HCT116 (cell line): ENCODE measurements around the gene LYSMD3. TPM values are rescaled to one million over a fixed set of nuclear protein-coding genes. Genes with fewer than 3 reads are reported as not detected.

Experiments
- ATAC-seq: fragments of 200-7000 bp; cut with Tn5 transposase; 2 replicates; pipeline ENCODE4 v1.9.1; 2020; ENCODE audit warnings: mild to moderate bottlenecking, moderate library complexity
- BruUV-seq: library from RNA; stranded (reverse); fragments of 400-500 nt; replicated peaks from 2 replicates; lab custom pipeline; 2021; lab: Mats Ljungman, UMichigan
- CTCF ChIA-PET: fragments of 300-600 bp; sonication (Branson Sonifier 250); formaldehyde crosslinking; loops from one replicate; lab custom pipeline; 2021; ENCODE audit warnings: antibody characterized with exemption; lab: Charles Lee
- POLR2A ChIA-PET: fragments of 300-600, 350-600 bp; sonication (Branson Sonifier 250); formaldehyde crosslinking; loops from one replicate; lab custom pipeline; 2021; ENCODE audit warnings: antibody characterized with exemption; lab: Charles Lee
- RAD21 ChIA-PET, 2 experiments: fragments of 300-600 bp; sonication (Branson Sonifier 250); formaldehyde crosslinking; loops; one replicate each; lab custom pipeline; 2023; ENCODE audit warnings: low total read pairs in 2 of 2; ENCODE audit not compliant: uncharacterized antibody in 2 of 2, unreplicated experiment in 2 of 2, low non-redundant PET in 1 of 2; lab: Charles Lee
- DNase-seq: peaks from one replicate; pipeline ENCODE4 v3.0.0-alpha.2; 2010; ENCODE audit warnings: low read depth, low spot score
- H2AFZ ChIP-seq: fragments of 200-600 bp; shearing (Covaris generic), sonication (generic); 2 replicates; pipeline ENCODE4 v1.6.1; 2017; ENCODE audit warnings: low read depth, mixed run types, mixed read lengths, antibody characterized with exemption, low read length; ENCODE audit not compliant: poor library complexity, severe bottlenecking
- H3K27ac ChIP-seq: 2 replicates; pipeline ENCODE4 v1.5.1; 2012; ENCODE audit warnings: low read depth, low read length
- H3K27me3 ChIP-seq: fragments of 200-600 bp; sonication (generic); 2 replicates; pipeline ENCODE4 v1.6.1; 2016; ENCODE audit warnings: mixed run types, low read length, mixed read lengths; ENCODE audit not compliant: insufficient read depth
- H3K36me3 ChIP-seq, 2 experiments: fragments of 200-500 bp in 1 of 2; fragments of 200-600 bp in 1 of 2; sonication (Bioruptor generic) in 1 of 2; sonication (generic) in 1 of 2; 2 replicates each; pipeline versions ENCODE4 v1.5.1 to v1.6.1; 2014 to 2016; ENCODE audit warnings: low read length in 2 of 2, inconsistent platforms in 1 of 2, mixed read lengths in 1 of 2, mixed run types in 1 of 2; ENCODE audit not compliant: insufficient read depth in 2 of 2, control insufficient read depth in 1 of 2
- H3K4me1 ChIP-seq, 2 experiments: fragments of 200-600 bp in 1 of 2; sonication (generic) in 1 of 2; 2 replicates each; pipeline versions ENCODE4 v1.5.1 to v1.6.1; 2012 to 2017; ENCODE audit warnings: low read length in 2 of 2, inconsistent platforms in 1 of 2, mild to moderate bottlenecking in 1 of 2, mixed read lengths in 1 of 2, mixed run types in 1 of 2, moderate library complexity in 1 of 2; ENCODE audit not compliant: insufficient read depth in 2 of 2, control insufficient read depth in 1 of 2
- H3K4me2 ChIP-seq: fragments of 200-600 bp; sonication (generic); 2 replicates; pipeline ENCODE4 v1.6.1; 2017; ENCODE audit warnings: mixed run types, low read length, mixed read lengths
- H3K4me3 ChIP-seq, 2 experiments: fragments of 200-600 bp in 1 of 2; sonication (generic) in 1 of 2; replicated peaks in 1 of 2; 2 replicates each; pipeline ENCODE4 v1.5.1; 2011 to 2016; ENCODE audit warnings: low read length in 2 of 2, control low read depth in 1 of 2, low read depth in 1 of 2, mild to moderate bottlenecking in 1 of 2, mixed read lengths in 1 of 2, mixed run types in 1 of 2
- H3K79me2 ChIP-seq: fragments of 200-600 bp; sonication (generic); 2 replicates; pipeline ENCODE4 v1.6.1; 2017; ENCODE audit warnings: mild to moderate bottlenecking, mixed run types, low read length, moderate library complexity, mixed read lengths; ENCODE audit not compliant: insufficient read depth
- H3K9ac ChIP-seq: fragments of 200-600 bp; sonication (generic); 2 replicates; pipeline ENCODE4 v1.6.1; 2016; ENCODE audit warnings: low read length, mixed read lengths
- H3K9me2 ChIP-seq: fragments of 200-600 bp; sonication (generic), shearing (Covaris generic); 2 replicates; pipeline ENCODE4 v1.6.1; 2017; ENCODE audit warnings: mixed run types, mild to moderate bottlenecking, moderate library complexity; ENCODE audit not compliant: insufficient read depth
- H3K9me3 ChIP-seq, 2 experiments: fragments of 200-500 bp in 1 of 2; fragments of 200-600 bp in 1 of 2; sonication (Bioruptor generic) in 1 of 2; sonication (generic) in 1 of 2; 2 replicates each; pipeline ENCODE4 v1.6.1; 2014 to 2017; ENCODE audit warnings: low read length in 2 of 2, mixed read lengths in 2 of 2, inconsistent platforms in 1 of 2, low read depth in 1 of 2, mild to moderate bottlenecking in 1 of 2, mixed run types in 1 of 2, moderate library complexity in 1 of 2; ENCODE audit not compliant: control insufficient read depth in 1 of 2, insufficient read depth in 1 of 2
- H4K20me1 ChIP-seq: fragments of 200-600 bp; sonication (generic), shearing (Covaris generic); 2 replicates; pipeline ENCODE4 v1.6.1; 2017; ENCODE audit warnings: mixed run types, mild to moderate bottlenecking, moderate library complexity; ENCODE audit not compliant: insufficient read depth
- ELF1 ChIP-seq: IDR thresholded peaks from 2 replicates; pipeline ENCODE4 v1.6.1; 2012; ENCODE audit warnings: low read depth, borderline replicate concordance
- EZH2phosphoT487 ChIP-seq: fragments of 200-600 bp; IDR thresholded peaks from 2 replicates; pipeline ENCODE4 v1.6.1; 2018; ENCODE audit warnings: antibody characterized with exemption, borderline replicate concordance
- JUND ChIP-seq: IDR thresholded peaks from 2 replicates; pipeline ENCODE4 v1.6.1; 2012
- MAX ChIP-seq: IDR thresholded peaks from 2 replicates; pipeline ENCODE4 v1.6.1; 2012
- POLR2AphosphoS5 ChIP-seq: IDR thresholded peaks from 2 replicates; pipeline ENCODE4 v1.6.1; 2011; ENCODE audit warnings: mild to moderate bottlenecking, low read depth, low read length, moderate library complexity
- SRF ChIP-seq: IDR thresholded peaks from 2 replicates; pipeline ENCODE4 v1.6.1; 2012; ENCODE audit warnings: low read depth
- YY1 ChIP-seq: IDR thresholded peaks from 2 replicates; pipeline ENCODE4 v1.6.1; 2011; ENCODE audit warnings: low read length, low read depth, moderate library complexity, mild to moderate bottlenecking; ENCODE audit not compliant: insufficient replicate concordance; ENCODE audit errors: extremely low read depth
- ZNF274 ChIP-seq: fragments of 200-500 bp; sonication (Bioruptor generic); IDR thresholded peaks from 2 replicates; pipeline ENCODE4 v1.6.1; 2014; ENCODE audit warnings: mild to moderate bottlenecking, low read depth, low read length, inconsistent platforms
- intact Hi-C: fragments of 100-400 bp; cut with micrococcal nuclease; formaldehyde crosslinking; loops from 2 replicates; pipeline ENCODE4 v1.10.0; 2022
- total RNA-seq: library from RNA; stranded (reverse); gene quantifications from one replicate; pipeline ENCODE4 v1.2.1, GENCODE V29; 2021; ENCODE audit not compliant: unreplicated experiment
- TF ChIP-seq, protein P1 (sequence below), 3 experiments: fragments of 200-600 bp in 1 of 3; sonication (generic) in 1 of 3; IDR thresholded peaks in 2 of 3; conservative IDR thresholded peaks in 1 of 3; 2 replicates each; pipeline ENCODE4 v1.5.1; 2012 to 2017; ENCODE audit warnings: low read depth in 2 of 3, low read length in 2 of 3, antibody characterized with exemption in 1 of 3, borderline replicate concordance in 1 of 3, control low read depth in 1 of 3, mild to moderate bottlenecking in 1 of 3, mixed read lengths in 1 of 3, mixed run types in 1 of 3, moderate library complexity in 1 of 3; ENCODE audit not compliant: insufficient read depth in 1 of 3

Gene LYSMD3
- total RNA-seq, 1 experiment from 2014 or later, result 18.0 TPM

DNA sequence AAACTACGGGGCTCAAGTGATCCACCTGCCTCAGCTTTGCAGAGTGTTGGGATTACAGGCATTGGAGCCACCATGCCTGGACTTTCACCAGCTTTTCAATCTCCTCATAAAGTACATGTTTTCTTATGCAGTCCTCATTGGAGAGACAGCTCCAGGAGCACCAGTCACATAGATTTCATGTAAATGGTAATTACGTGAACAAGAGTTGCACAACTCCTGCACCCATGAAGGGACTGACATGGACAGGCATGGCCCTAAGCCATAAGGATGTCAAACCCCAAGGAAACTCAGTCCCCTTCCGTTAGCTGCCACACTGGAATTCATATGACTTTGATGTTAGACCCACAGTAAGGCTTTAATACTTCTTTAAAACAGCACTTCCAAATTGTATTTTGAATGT is 21.6 kb upstream of the LYSMD3 start:
- Histone ChIP-seq H3K79me2 (no peaks in the 10 kb centered on the region), H3K4me3 (no peak overlapping the region), H4K20me1 (no peaks in the 10 kb centered on the region), H3K4me1 (peaks cover 0 to 8% of the 10 kb centered on the region in 2 experiments; a peak in 2 of 4 replicates), H3K27ac (no peak overlapping the region), H2AFZ (no peak overlapping the region), H3K36me3 (no peaks in the 10 kb centered on the region), H3K4me2 (no peak overlapping the region), H3K9me2 (no peaks in the 10 kb centered on the region), H3K9ac (no peak overlapping the region), H3K27me3 (no peaks in the 10 kb centered on the region), H3K9me3 (no peaks in the 10 kb centered on the region)
- BruUV-seq, result no TSS peak
- CTCF ChIA-PET, result no interaction called here
- intact Hi-C loops, result no loop called here
- TF ChIP-seq ELF1 (no peak), YY1 (no peak), POLR2AphosphoS5 (no peak), MAX (no peak), JUND (no peak), SRF (no peak), EZH2phosphoT487 (no peak), ZNF274 (no peak)
- TF ChIP-seq, protein P1, sequence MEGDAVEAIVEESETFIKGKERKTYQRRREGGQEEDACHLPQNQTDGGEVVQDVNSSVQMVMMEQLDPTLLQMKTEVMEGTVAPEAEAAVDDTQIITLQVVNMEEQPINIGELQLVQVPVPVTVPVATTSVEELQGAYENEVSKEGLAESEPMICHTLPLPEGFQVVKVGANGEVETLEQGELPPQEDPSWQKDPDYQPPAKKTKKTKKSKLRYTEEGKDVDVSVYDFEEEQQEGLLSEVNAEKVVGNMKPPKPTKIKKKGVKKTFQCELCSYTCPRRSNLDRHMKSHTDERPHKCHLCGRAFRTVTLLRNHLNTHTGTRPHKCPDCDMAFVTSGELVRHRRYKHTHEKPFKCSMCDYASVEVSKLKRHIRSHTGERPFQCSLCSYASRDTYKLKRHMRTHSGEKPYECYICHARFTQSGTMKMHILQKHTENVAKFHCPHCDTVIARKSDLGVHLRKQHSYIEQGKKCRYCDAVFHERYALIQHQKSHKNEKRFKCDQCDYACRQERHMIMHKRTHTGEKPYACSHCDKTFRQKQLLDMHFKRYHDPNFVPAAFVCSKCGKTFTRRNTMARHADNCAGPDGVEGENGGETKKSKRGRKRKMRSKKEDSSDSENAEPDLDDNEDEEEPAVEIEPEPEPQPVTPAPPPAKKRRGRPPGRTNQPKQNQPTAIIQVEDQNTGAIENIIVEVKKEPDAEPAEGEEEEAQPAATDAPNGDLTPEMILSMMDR (IDR thresholded peaks at IDR 0.05 in 2 of 3, conservative IDR thresholded peaks at IDR 0.05 in 1 of 3; ENCODE audit: borderline replicate concordance in 1 of 3, insufficient read depth in 1 of 3, low read depth in 2 of 3, low read length in 2 of 3), result no peak
- RAD21 ChIA-PET, result no interaction called here
- DNase-seq, result no peak
- POLR2A ChIA-PET, result no interaction called here
- ATAC-seq, result no peak
